Cardiac muscle cell (in vitro differentiated cells and primary cell): ENCODE results near the gene NR4A3. TPM values are rescaled to one million over a fixed set of nuclear protein-coding genes. Genes with fewer than 3 reads are reported as not detected.
A peak's percentile ranks its signal among the peaks of the same experiment; 100 is the strongest.

Source experiments
- DNase-seq, 2 donors: peaks; one replicate each; pipeline versions ENCODE4 v3.0.0 to v3.0.0-alpha.2; 2010 to 2017; ENCODE audit warnings: low read depth in 1 of 2, low spot score in 1 of 2
- H3K27ac ChIP-seq: fragments of 200-600 bp; sonication (generic); 2 replicates; pipeline ENCODE4 v1.5.1; 2016
- H3K27me3 ChIP-seq: fragments of 200-600 bp; sonication (generic); 2 replicates; pipeline ENCODE4 v1.6.0; 2016; ENCODE audit warnings: control low read depth
- H3K36me3 ChIP-seq: fragments of 200-600 bp; sonication (generic); 2 replicates; pipeline ENCODE4 v1.5.1; 2016; ENCODE audit warnings: control low read depth
- H3K4me1 ChIP-seq: fragments of 200-600 bp; sonication (generic); 2 replicates; pipeline ENCODE4 v1.8.1; 2017; ENCODE audit warnings: low read depth, mild to moderate bottlenecking, mixed run types
- H3K4me3 ChIP-seq: fragments of 200-600 bp; sonication (generic); 2 replicates; pipeline ENCODE4 v1.5.1; 2016; ENCODE audit warnings: mild to moderate bottlenecking
- H3K9me3 ChIP-seq: fragments of 200-600 bp; sonication (generic); 2 replicates; pipeline ENCODE4 v1.5.1; 2017; ENCODE audit warnings: low read depth, mild to moderate bottlenecking, control low read depth
- CTCF ChIP-seq: IDR thresholded peaks from 2 replicates; pipeline ENCODE4 v1.5.1; 2012; ENCODE audit warnings: low read depth, mild to moderate bottlenecking, low read length
- polyA plus RNA-seq: library from polyadenylated mRNA; unstranded; fragments of >200 nt; fragmentation: Nextera tagmentation; extraction: Ambion mirVana; gene quantifications from 2 replicates; pipeline ENCODE4 v1.2.1, GENCODE V29; 2016
- total RNA-seq: library from RNA; depleted of rRNA; stranded (reverse); fragments of >200 nt; gene quantifications from 2 replicates; pipeline ENCODE4 v1.2.3, GENCODE V29; 2016

The NR4A3 gene
- total and polyA plus RNA-seq, 2 experiments from 2014 or later, result 0.42 to 1.5 TPM

DNA sequence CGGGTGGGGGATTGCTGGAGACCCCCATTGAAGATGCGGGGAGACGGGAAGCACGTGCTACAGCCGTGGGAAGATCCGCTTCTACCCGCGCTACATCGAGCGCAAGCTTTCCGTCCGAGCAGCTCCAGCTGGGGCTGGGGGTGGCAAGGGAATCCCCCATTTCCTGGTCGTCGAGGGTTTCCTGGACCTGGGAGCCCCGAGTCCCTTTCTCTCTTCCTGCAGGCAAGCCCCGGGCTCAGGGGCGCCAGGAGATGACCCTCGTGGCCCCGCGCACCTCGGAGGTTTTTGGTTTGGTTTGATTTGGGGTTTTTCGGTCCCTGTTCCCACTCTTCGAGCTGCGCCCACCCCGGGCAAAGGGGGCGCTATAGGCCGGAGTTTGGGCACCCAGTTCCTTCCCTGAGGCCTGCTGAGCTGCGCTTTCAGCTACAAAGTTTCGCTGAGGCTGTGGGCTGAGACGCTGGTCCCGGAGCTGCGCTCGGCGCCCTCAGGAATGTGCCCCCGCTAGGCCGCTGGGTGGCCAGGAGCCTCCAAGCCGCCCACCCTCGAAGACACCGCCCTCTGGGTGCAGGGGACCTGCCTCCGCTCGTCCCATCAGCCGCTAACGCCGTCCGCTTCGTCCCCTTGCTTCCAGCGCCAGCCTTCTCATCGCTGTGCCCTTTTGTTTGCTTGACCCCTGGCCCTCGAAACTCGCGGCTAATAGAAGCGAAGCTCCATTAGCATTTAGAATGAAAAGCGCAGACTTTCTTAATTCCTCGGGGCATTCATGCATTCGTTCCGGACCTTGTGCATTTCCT is 2.9 kb downstream of the NR4A3 start:
- Histone ChIP-seq H3K4me1 (no peaks in the 10 kb centered on the region), H3K27ac (no peak overlapping the region), H3K4me3 (peak overlapping the region; percentile 58), H3K36me3 (no peaks in the 10 kb centered on the region), H3K9me3 (no peaks in the 10 kb centered on the region), H3K27me3 (peaks cover 72% of the 10 kb centered on the region)
- peak; percentile 64 for TF ChIP-seq CTCF
- DNase-seq, result peak; percentile 52 to 63

- H3K4me3 ChIP-seq, result peak overlapping the region; percentile 5
- H3K9me3 ChIP-seq, result no peaks in the 10 kb centered on the region
- H3K4me1 ChIP-seq, result no peaks in the 10 kb centered on the region
- H3K27me3 ChIP-seq, result peaks cover 80% of the 10 kb centered on the region
- no peak for TF ChIP-seq CTCF
- no peak overlapping the region for H3K27ac ChIP-seq
- no peak for DNase-seq
- no peaks in the 10 kb centered on the region for H3K36me3 ChIP-seq
Measured at GRCh38 chr9:99825172-99826046, 3.7 kb downstream of the NR4A3 start.

DNA sequence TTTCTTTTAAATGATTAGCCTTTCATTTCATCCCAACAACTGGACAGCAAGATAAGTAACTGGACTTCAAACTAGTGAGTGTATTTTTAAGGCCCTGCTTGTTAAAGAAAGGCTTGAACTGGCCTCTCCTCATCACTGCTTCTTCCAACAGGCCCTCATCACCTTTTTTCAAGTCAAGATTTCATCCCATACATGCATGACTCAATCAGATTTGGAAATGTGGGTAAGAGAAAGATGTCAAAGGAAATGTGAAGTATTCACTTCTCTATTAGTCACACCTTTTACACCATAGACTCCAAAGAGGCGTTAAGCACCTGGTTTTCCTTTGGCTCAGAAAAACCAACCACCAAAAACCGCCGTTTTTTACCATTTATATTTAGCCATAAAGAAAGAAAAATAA is 4.9 kb downstream of the NR4A3 start:
- H3K27ac ChIP-seq, result no peak overlapping the region
- no peak for DNase-seq
- TF ChIP-seq CTCF, result no peak
- H3K4me1 ChIP-seq, result no peaks in the 10 kb centered on the region
- H3K9me3 ChIP-seq, result no peaks in the 10 kb centered on the region
- H3K27me3 ChIP-seq, result peaks cover 92% of the 10 kb centered on the region
- H3K36me3 ChIP-seq, result no peaks in the 10 kb centered on the region
- no peak overlapping the region for H3K4me3 ChIP-seq

DNA sequence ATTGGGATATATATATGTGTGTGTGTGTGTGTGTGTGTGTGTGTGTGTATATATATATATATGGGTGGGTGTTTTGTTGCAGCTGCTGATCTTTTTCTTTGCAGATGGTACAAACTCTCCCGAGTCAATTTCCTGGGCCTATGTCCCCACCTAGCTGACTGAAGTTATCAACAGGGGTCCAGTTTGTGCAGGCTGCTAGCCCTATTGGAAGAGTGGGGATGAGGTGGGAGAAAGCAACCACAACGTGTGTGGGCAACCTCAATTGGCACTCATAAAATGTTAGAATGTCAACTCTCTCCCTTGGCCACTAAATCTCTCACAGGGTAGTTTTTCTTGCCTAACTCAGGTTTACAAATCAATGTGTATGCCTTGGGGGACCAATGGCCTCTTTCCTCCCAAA is 5.6 kb downstream of the NR4A3 start:
- Histone ChIP-seq H3K9me3 (no peaks in the 10 kb centered on the region), H3K27ac (no peak overlapping the region), H3K36me3 (no peaks in the 10 kb centered on the region), H3K4me1 (no peaks in the 10 kb centered on the region), H3K4me3 (no peak overlapping the region), H3K27me3 (peaks cover 98% of the 10 kb centered on the region)
- no peak for TF ChIP-seq CTCF
- no peak for DNase-seq

DNA sequence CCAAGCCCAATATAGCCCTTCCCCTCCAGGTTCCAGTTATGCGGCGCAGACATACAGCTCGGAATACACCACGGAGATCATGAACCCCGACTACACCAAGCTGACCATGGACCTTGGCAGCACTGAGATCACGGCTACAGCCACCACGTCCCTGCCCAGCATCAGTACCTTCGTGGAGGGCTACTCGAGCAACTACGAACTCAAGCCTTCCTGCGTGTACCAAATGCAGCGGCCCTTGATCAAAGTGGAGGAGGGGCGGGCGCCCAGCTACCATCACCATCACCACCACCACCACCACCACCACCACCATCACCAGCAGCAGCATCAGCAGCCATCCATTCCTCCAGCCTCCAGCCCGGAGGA is 6.3 kb downstream of the NR4A3 start:
- H3K27me3 ChIP-seq, result peaks cover 95% of the 10 kb centered on the region
- no peaks in the 10 kb centered on the region for H3K36me3 ChIP-seq
- no peaks in the 10 kb centered on the region for H3K4me1 ChIP-seq
- no peak overlapping the region for H3K4me3 ChIP-seq
- no peak overlapping the region for H3K27ac ChIP-seq
- no peaks in the 10 kb centered on the region for H3K9me3 ChIP-seq
- no peak for DNase-seq
- no peak for TF ChIP-seq CTCF
